SK-N-SH (cell line): ENCODE results near the gene OGG1. TPM values are rescaled to one million over a fixed set of nuclear protein-coding genes. Genes with fewer than 3 reads are reported as not detected.

ENCODE experiments used
- CTCF ChIA-PET: fragments of 300-600, 350-600 bp; formaldehyde crosslinking; extraction: SDS; loops from one replicate; lab custom pipeline; 2021; lab: Yijun Ruan, JAX
- POLR2A ChIA-PET: fragments of 350-600 bp; sonication (Branson Sonifier 250); formaldehyde crosslinking; extraction: SDS; loops from one replicate; lab custom pipeline; 2020; ENCODE audit warnings: antibody characterized with exemption, inconsistent platforms; lab: Yijun Ruan, JAX
- DNase-seq: peaks from one replicate; pipeline ENCODE4 v3.0.0; 2012
- H2AFZ ChIP-seq: fragments of 200-600 bp; sonication (generic); 2 replicates; pipeline ENCODE4 v1.8.1; 2016; ENCODE audit warnings: antibody characterized with exemption, mild to moderate bottlenecking, low read depth
- H3F3A ChIP-seq: fragments of 200-600 bp; sonication (generic); replicated peaks from 2 replicates; pipeline ENCODE3; 2016; ENCODE audit warnings: antibody characterized with exemption, mild to moderate bottlenecking; ENCODE audit not compliant: insufficient read depth
- H3K27ac ChIP-seq, 2 experiments: fragments of 200-500 bp in 1 of 2; fragments of 200-600 bp in 1 of 2; sonication (Bioruptor generic) in 1 of 2; sonication (generic), shearing (Covaris generic) in 1 of 2; 2 replicates each; pipeline versions ENCODE4 v1.5.1 to v1.6.1; 2014 to 2016; ENCODE audit warnings: low read depth in 2 of 2, inconsistent platforms in 1 of 2, low read length in 1 of 2, mild to moderate bottlenecking in 1 of 2, mixed read lengths in 1 of 2
- H3K27me3 ChIP-seq: fragments of 200-600 bp; sonication (generic), shearing (Covaris generic); 2 replicates; pipeline ENCODE4 v1.6.1; 2016; ENCODE audit warnings: mixed run types; ENCODE audit not compliant: insufficient read depth
- H3K36me3 ChIP-seq, 2 experiments: fragments of 200-500 bp in 1 of 2; fragments of 200-600 bp in 1 of 2; sonication (Bioruptor generic) in 1 of 2; sonication (generic) in 1 of 2; replicated peaks in 1 of 2; 2 replicates each; pipeline versions ENCODE3 to v1.5.1; 2014 to 2016; ENCODE audit warnings: low read length in 1 of 2, mild to moderate bottlenecking in 1 of 2; ENCODE audit not compliant: insufficient read depth in 2 of 2, control insufficient read depth in 1 of 2
- H3K4me1 ChIP-seq, 2 experiments: fragments of 200-500 bp in 1 of 2; fragments of 200-600 bp in 1 of 2; sonication (Bioruptor generic) in 1 of 2; sonication (generic), shearing (Covaris generic) in 1 of 2; 2 replicates each; pipeline versions ENCODE4 v1.5.1 to v1.6.1; 2014 to 2016; ENCODE audit warnings: low read depth in 1 of 2, low read length in 1 of 2, mixed run types in 1 of 2; ENCODE audit not compliant: insufficient read depth in 2 of 2, control insufficient read depth in 1 of 2
- H3K4me2 ChIP-seq: fragments of 200-600 bp; sonication (generic), shearing (Covaris generic); 2 replicates; pipeline ENCODE4 v1.6.1; 2017; ENCODE audit warnings: mixed run types
- H3K4me3 ChIP-seq, 2 experiments: fragments of 200-500 bp in 1 of 2; fragments of 200-600 bp in 1 of 2; sonication (Bioruptor generic) in 1 of 2; sonication (generic), shearing (Covaris generic) in 1 of 2; 2 replicates each; pipeline versions ENCODE4 v1.5.1 to v1.8.1; 2014 to 2016; ENCODE audit warnings: low read depth in 2 of 2, inconsistent platforms in 1 of 2, low read length in 1 of 2, mild to moderate bottlenecking in 1 of 2, mixed read lengths in 1 of 2, moderate library complexity in 1 of 2
- H3K79me2 ChIP-seq: fragments of 200-600 bp; sonication (generic); 2 replicates; pipeline ENCODE4 v1.8.1; 2017; ENCODE audit warnings: mild to moderate bottlenecking; ENCODE audit not compliant: insufficient read depth
- H3K9ac ChIP-seq: fragments of 200-600 bp; sonication (generic); 2 replicates; pipeline ENCODE4 v1.6.1; 2017; ENCODE audit warnings: mixed run types
- H3K9me2 ChIP-seq: fragments of 200-600 bp; sonication (generic); 2 replicates; pipeline ENCODE4 v1.6.1; 2017; ENCODE audit warnings: mixed run types
- H3K9me3 ChIP-seq: fragments of 200-600 bp; sonication (generic); 2 replicates; pipeline ENCODE4 v1.6.1; 2017; ENCODE audit warnings: mixed run types, mild to moderate bottlenecking, moderate library complexity
- H4K20me1 ChIP-seq: fragments of 200-600 bp; sonication (generic); 2 replicates; pipeline ENCODE4 v1.6.1; 2017; ENCODE audit warnings: mild to moderate bottlenecking, mixed run types; ENCODE audit not compliant: insufficient read depth
- CHD2 ChIP-seq: fragments of 150-350 bp; IDR thresholded peaks from 2 replicates; pipeline ENCODE4 v1.6.1; 2018; ENCODE audit warnings: low read length; ENCODE audit not compliant: partially characterized antibody
- EP300 ChIP-seq, 2 experiments: IDR thresholded peaks; 2 replicates each; pipeline versions ENCODE4 v1.4.0 to v1.6.1; 2012; ENCODE audit warnings: borderline replicate concordance in 1 of 2, low read depth in 1 of 2, low read length in 1 of 2
- FOSL2 ChIP-seq: IDR thresholded peaks from 2 replicates; pipeline ENCODE4 v1.4.0; 2012; ENCODE audit warnings: low read depth, mild to moderate bottlenecking, moderate library complexity, borderline replicate concordance
- GATA2 ChIP-seq: sonication (generic); formaldehyde crosslinking; IDR thresholded peaks from 2 replicates; pipeline ENCODE4 v1.5.0; 2020; ENCODE audit warnings: mild to moderate bottlenecking, missing genetic modification reagents
- IRF3 ChIP-seq: fragments of 150-350 bp; IDR thresholded peaks from 2 replicates; pipeline ENCODE4 v1.6.1; 2016; ENCODE audit warnings: mild to moderate bottlenecking, low read depth, low read length
- NFIC ChIP-seq: IDR thresholded peaks from 2 replicates; pipeline ENCODE4 v1.4.0; 2012; ENCODE audit warnings: borderline replicate concordance
- NRF1 ChIP-seq: IDR thresholded peaks from 2 replicates; pipeline ENCODE4 v1.6.1; 2012; ENCODE audit warnings: low read depth, mild to moderate bottlenecking, low read length
- PBX3 ChIP-seq: IDR thresholded peaks from 2 replicates; pipeline ENCODE4; 2012
- ZBTB33 ChIP-seq: IDR thresholded peaks from 2 replicates; pipeline ENCODE4 v1.4.0; 2012; ENCODE audit warnings: low read depth, borderline replicate concordance
- WGBS: methylation state at CpG from one replicate; pipeline ENCODE4 v1.1.6; 2017; ENCODE audit warnings: low lambda C conversion rate; 5-methylcytosine and 5-hydroxymethylcytosine counted together
- polyA plus RNA-seq, 3 experiments: library from polyadenylated mRNA; depleted of rRNA; stranded (reverse); fragments of >200 nt; gene quantifications; 2 replicates each; pipeline ENCODE4 v1.2.3, GENCODE V29; 2012
- TF ChIP-seq, protein P1 (sequence below): IDR thresholded peaks from 2 replicates; pipeline ENCODE4 v1.6.1; 2012; ENCODE audit warnings: mild to moderate bottlenecking, low read depth, low read length, moderate library complexity

The OGG1 gene
- polyA plus RNA-seq, 1 of the 3 experiments (the other 2 are of a cell fraction), result 26.8 TPM

DNA sequence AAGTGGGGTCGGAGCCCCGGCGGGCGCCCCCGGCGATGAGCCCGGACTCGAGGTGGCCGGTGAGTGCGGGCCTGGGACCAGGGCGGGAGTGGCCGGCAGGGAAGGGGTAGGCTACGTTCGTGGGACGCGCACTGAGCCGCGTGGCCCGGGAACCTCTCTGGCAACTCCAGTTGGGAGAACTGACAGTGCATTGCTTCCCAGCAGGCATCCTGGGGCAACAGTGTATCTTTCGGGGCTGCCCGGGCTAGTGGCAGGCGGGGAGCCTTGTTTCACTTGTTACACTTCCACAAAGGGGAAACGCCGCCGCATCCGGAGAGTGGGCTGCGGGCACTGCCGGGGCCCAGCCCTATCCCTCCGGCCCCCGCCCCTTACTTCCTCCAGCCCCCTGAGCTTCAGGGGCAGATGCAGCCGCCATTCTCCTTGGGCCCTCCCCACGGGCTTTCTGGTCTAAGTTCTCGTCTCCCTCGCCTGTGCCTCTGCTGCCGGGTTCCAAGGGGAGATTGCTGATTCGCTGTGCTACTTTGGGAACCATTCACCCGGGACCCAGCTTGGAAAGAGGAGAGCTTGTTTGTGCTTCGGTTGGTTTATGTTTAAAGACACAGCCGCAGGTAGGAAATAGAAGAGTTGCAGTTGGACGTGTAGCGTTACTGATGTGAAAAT lies 17.5 kb upstream of the OGG1 start:
- Histone ChIP-seq H3K4me1 (peaks cover 5 to 12% of the 10 kb centered on the region in 2 experiments; a peak in 1 of 4 replicates), H3K4me2 (peak overlapping the region; percentile 100), H4K20me1 (peaks cover 25% of the 10 kb centered on the region), H2AFZ (peak overlapping the region; percentile 99), H3K27ac (peak overlapping the region; percentile 95 to 98; a peak in 2 of 4 replicates), H3K36me3 (peaks cover 19 to 26% of the 10 kb centered on the region in 2 experiments), H3K27me3 (no peaks in the 10 kb centered on the region), H3K9me2 (no peaks in the 10 kb centered on the region), H3K9me3 (no peaks in the 10 kb centered on the region), H3F3A (peaks cover 14% of the 10 kb centered on the region), H3K9ac (peak overlapping the region; percentile 98), H3K79me2 (peaks cover 56% of the 10 kb centered on the region), H3K4me3 (peak overlapping the region; percentile 84 to 91)
- CTCF ChIA-PET, result interaction anchor here (0.9 to 2.1 kb wide), 5 partner anchors 12 to 555 kb away, joined by 3 to 10 read pairs (median 4); partner anchors contain the start of gene OGG1
- POLR2A ChIA-PET, result interaction anchor here (1.2 to 4.4 kb wide), 2 partner anchors 13 to 18 kb away, joined by 3 to 22 read pairs; partner anchors contain the start of gene OGG1
- under 1% methylated on average over 19 of the region's 41 CpGs for WGBS
- TF ChIP-seq PBX3 (no peak), EP300 (IDR thresholded peaks at IDR 0.05; ENCODE audit: borderline replicate concordance in 1 of 2, low read depth in 1 of 2, low read length in 1 of 2) (no peak), NFIC (no peak), FOSL2 (no peak), ZBTB33 (no peak), GATA2 (CRISPR knock-in tag) (no peak), CHD2 (no peak), NRF1 (no peak), IRF3 (no peak)
- TF ChIP-seq, protein P1, sequence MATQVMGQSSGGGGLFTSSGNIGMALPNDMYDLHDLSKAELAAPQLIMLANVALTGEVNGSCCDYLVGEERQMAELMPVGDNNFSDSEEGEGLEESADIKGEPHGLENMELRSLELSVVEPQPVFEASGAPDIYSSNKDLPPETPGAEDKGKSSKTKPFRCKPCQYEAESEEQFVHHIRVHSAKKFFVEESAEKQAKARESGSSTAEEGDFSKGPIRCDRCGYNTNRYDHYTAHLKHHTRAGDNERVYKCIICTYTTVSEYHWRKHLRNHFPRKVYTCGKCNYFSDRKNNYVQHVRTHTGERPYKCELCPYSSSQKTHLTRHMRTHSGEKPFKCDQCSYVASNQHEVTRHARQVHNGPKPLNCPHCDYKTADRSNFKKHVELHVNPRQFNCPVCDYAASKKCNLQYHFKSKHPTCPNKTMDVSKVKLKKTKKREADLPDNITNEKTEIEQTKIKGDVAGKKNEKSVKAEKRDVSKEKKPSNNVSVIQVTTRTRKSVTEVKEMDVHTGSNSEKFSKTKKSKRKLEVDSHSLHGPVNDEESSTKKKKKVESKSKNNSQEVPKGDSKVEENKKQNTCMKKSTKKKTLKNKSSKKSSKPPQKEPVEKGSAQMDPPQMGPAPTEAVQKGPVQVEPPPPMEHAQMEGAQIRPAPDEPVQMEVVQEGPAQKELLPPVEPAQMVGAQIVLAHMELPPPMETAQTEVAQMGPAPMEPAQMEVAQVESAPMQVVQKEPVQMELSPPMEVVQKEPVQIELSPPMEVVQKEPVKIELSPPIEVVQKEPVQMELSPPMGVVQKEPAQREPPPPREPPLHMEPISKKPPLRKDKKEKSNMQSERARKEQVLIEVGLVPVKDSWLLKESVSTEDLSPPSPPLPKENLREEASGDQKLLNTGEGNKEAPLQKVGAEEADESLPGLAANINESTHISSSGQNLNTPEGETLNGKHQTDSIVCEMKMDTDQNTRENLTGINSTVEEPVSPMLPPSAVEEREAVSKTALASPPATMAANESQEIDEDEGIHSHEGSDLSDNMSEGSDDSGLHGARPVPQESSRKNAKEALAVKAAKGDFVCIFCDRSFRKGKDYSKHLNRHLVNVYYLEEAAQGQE, result no peak
- no peak for DNase-seq
